KOPT-K1 (cell line): ENCODE data around the gene MACROD2.

Experiments
- H3K27ac ChIP-seq: fragments of 200-600 bp; sonication (generic); 2 replicates; pipeline ENCODE4 v1.5.1; 2016; ENCODE audit warnings: antibody characterized with exemption, mild to moderate bottlenecking, low read depth, low read length; ENCODE audit not compliant: poor library complexity, severe bottlenecking
- H3K36me3 ChIP-seq: fragments of 200-600 bp; sonication (generic); 2 replicates; pipeline ENCODE4 v1.5.1; 2017; ENCODE audit warnings: antibody characterized with exemption, mild to moderate bottlenecking, low read length, moderate library complexity; ENCODE audit not compliant: insufficient read depth
- H3K9me3 ChIP-seq: fragments of 200-600 bp; sonication (generic); 2 replicates; pipeline ENCODE4 v1.5.1; 2017; ENCODE audit warnings: antibody characterized with exemption, low read length, mild to moderate bottlenecking; ENCODE audit not compliant: insufficient read depth, poor library complexity, severe bottlenecking

The MACROD2 gene

DNA sequence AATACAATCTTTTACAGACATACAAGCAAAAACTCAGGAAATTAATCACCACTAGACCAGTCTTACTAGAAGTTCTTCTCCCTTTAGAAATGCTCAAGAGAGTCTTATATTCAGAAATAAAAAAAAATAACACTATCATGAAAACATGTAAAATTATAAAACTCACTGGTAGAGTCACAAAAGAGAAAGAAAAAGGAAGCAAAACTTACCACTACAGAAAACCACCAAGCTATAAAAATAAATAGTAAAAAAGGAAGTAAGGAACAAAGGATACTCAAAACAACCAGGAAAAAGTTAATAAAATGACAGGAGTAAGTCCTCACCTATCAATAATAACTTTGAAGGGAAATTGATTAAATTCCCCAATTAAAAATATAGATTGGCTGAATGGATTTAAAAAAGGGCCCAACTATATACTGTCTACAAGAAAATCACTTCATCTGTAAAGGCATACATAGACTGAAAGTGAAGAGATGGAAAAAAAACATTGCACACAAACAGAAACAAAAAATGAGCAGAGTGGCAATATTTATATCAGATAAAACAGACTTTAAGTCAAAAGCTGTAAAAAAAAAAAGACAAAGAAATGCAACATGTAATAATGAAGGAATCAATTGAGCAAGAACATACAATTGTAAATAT lies 2088.4 kb downstream of the MACROD2 start:
- no peak overlapping the region for H3K27ac ChIP-seq
- no peaks in the 10 kb centered on the region for H3K9me3 ChIP-seq
- no peaks in the 10 kb centered on the region for H3K36me3 ChIP-seq

DNA sequence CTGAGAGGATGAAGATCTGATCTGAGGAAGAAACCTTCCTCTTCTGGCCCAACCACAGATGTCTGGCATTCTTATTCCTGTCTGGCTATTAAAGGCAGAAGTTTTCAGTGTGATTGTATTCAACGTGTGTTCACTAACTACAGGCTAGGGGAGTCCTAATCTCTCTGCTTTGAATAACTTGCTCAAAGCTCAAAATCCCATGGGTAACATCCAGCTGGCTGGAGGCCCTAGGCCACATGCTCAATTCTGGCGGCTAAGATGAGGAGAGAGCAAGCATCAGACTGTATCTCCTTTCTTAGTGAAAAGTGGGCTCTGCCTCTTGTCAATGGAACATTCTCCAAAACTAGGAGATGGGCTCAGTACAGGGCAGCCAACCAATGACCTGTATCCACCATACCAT lies 2099.9 kb downstream of the MACROD2 start:
- Histone ChIP-seq H3K36me3 (no peaks in the 10 kb centered on the region), H3K27ac (no peak overlapping the region), H3K9me3 (peaks cover 5% of the 10 kb centered on the region)

DNA sequence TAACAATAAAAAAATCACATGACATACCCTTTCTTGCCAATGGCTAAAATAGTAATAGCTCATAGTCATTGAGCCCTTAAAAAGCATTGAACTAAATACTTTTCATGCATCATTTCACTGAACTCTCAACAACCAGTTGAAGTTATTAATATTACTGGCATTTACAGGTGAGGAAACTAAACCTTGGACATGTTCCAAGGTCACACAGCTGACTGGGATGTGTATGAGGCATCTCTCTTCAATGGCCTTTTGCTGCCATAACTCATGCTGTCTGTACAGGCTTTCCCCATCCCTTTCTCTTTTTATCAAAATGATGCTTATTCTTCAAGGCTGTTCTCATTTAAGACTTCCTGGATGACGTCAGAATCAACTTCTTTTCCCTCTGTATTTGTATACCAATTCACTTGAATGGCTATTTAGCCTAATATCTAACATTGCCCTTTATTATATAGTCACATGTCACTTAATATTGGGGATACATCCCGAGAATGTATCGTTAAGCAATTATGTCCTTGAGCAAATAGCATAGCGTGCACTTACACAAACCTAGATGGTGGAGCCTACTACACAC lies 2101.5 kb downstream of the MACROD2 start:
- Histone ChIP-seq H3K9me3 (no peaks in the 10 kb centered on the region), H3K27ac (no peak overlapping the region), H3K36me3 (no peaks in the 10 kb centered on the region)

DNA sequence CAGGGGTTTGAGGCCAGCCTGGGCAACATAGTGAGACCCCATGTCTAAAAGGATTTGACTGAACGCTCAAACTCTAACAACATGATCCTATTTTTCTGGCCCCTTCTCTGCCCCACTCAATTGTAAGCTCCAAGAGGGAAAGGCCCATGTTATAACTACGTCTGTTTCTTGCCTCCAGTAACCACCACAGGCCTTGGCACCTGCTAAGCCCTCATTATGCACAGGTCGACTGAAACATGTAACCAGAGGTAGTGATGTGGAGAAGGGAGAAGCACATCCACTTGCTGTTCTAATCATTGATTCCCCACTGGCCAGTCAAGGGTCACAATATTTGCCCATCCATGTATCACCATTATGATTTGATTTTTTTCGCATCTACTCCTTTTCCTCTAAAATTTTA lies 2102.5 kb downstream of the MACROD2 start:
- no peaks in the 10 kb centered on the region for H3K36me3 ChIP-seq
- H3K27ac ChIP-seq, result no peak overlapping the region
- no peaks in the 10 kb centered on the region for H3K9me3 ChIP-seq

DNA sequence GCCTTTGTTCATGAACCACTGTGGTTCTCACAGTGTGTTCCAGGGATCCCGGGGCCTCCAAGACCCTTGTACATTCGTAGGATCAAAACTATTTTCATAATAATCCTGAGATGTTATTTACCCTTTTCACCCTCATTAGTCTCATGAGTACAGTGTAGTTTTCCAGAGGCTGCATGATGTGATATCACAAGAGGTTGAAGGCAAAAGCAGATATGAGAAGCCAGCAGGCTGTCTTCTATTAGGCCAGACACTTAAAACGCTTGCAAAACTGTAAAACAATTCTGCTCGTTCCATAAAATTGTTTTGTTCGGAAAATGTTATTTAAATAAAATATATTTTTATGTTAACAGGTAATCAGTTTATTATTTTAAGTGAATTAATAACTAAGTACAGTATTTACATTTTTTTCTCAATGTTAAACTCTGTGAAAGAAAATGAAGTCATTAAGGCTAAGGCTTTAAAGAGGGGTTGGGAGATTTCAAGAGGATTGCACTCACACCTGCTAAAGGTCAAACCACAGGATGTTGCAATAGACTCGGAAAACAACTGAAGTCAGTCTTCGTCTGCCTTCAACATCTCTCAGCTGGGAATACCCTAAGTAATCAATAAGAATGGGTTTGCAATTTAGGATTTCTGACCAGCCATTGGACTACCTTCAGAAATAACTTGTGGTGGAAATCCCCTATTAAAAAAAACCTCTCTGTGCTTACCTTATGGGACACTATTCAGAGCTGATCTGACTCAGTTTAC lies 2103.7 kb downstream of the MACROD2 start:
- Histone ChIP-seq H3K36me3 (no peaks in the 10 kb centered on the region), H3K9me3 (no peaks in the 10 kb centered on the region), H3K27ac (no peak overlapping the region)

DNA sequence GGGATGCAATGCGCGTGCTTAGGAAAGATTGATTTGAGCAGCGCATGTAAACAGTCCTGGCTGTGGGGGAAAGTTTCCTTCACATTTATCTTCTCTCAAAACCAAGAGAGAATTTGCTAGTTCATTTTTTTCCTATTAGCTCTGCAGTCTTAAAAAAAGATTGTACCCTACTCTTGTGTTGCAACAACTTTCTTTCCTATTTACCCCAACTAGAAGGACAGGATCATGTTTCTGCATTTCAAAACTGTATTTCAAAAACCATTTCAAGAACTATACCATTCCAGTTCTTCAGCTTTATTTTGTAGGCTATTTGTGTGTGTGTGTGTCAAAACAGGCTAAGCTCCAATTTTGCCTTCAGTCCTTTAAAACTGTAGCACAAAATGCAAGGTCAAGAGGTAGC lies 2104.8 kb downstream of the MACROD2 start:
- Histone ChIP-seq H3K27ac (no peak overlapping the region), H3K9me3 (no peaks in the 10 kb centered on the region), H3K36me3 (no peaks in the 10 kb centered on the region)

DNA sequence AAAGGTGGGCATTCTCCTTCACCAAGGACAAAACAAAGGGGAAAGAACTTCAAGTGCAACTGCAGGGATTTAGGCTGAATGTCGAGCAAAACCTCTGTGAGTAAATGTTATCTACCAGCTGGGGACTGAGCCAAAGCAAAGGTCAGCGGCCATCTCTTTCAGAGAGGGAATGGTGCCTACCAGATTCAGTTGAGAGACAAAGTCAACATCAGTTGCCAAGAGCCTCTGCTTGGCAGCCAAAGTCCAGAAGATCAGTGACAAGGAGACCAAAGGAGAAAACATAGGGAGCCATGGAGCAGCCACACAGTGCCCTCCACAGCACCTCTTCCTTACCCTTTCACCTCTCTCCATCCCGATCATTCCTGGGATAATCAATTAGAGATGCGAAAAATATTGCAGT lies 2105.5 kb downstream of the MACROD2 start:
- Histone ChIP-seq H3K27ac (no peak overlapping the region), H3K36me3 (no peaks in the 10 kb centered on the region), H3K9me3 (no peaks in the 10 kb centered on the region)
